NCI-H446 treated with DMSO at 0.1 percent for 48 hours (cell line): Measurements from ENCODE around the gene GALM.
"Not testable (repeated sequence)": the region's sequence is repeated elsewhere in the genome, so short reads cannot be mapped to it uniquely, and the experiment has no call there.

Experiments
- DNase-seq: peaks from one replicate; lab custom pipeline; 2025; lab: John Stamatoyannopoulos, UW

GALM gene

GRCh38 chr2:38682008-38682575 is 16.2 kb downstream of the GALM start:
- DNase-seq = no peak

DNA sequence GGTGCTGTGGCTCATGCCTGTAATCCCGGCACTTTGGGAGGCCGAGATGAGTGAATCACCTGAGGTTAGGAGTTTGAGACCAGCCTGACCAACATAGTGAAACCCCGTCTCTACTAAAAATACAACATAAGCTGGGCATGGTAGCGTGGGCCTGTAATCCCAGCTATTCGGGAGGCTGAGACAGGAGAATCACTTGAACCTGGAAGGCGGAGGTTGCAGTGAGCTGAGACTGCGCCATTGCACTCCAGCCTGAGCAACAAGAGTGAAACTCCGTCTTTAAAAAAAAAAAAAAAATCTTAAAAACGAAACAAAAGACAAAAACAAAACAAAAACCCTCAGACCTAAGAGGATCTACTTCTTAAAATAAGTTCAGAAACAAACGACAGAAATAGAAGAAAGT is 16.7 kb downstream of the GALM start:
- DNase-seq = not testable (repeated sequence)

DNA sequence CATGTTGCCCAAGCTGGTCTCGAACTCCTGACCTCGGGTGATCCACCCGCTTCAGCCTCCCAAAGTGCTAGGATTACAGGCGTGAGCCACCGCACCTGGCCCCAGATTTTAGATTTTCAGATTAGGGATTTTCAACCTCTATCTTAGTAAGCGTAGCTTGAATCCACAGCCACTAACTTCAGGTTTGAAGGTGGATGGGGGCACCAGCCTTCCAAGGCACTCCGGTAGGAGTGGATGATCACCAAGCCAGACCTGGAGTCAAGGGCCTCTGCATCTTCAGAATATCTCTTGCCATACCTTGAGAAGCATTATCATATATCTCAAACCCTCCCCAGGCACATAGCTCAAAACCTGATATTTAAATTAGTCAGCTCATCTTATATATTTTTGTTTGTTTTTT is 17.9 kb downstream of the GALM start:
- no peak for DNase-seq

DNA sequence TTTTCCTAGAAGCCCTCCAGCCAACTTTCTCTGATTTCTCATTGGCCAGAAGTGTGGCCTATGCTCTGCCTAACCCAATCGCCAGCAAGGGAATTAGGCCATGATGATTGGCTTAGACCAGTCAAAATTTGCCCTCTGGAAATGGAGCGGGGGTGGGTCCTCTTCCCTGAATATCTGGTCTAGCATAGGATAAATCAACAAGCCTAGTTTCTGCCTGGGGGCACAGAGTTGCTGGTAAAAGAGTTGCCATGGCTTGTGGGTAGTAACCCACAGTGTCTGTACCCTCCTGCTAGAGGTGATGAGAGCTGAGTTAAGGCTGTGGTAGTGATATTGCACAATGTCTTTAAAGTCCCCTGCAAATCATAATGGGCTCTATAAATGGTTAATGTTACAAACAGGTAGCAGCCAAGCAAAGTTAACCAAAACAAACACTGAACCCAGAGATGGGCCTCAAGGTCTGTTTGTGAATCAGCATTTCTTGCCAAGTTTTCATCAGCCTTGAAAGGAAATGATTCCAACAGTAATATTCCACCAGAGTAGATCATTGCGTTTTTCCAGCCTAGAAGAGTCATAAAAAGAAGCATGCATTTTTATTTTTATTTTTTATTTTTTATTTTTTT is 19.3 kb downstream of the GALM start:
- DNase-seq = no peak

DNA sequence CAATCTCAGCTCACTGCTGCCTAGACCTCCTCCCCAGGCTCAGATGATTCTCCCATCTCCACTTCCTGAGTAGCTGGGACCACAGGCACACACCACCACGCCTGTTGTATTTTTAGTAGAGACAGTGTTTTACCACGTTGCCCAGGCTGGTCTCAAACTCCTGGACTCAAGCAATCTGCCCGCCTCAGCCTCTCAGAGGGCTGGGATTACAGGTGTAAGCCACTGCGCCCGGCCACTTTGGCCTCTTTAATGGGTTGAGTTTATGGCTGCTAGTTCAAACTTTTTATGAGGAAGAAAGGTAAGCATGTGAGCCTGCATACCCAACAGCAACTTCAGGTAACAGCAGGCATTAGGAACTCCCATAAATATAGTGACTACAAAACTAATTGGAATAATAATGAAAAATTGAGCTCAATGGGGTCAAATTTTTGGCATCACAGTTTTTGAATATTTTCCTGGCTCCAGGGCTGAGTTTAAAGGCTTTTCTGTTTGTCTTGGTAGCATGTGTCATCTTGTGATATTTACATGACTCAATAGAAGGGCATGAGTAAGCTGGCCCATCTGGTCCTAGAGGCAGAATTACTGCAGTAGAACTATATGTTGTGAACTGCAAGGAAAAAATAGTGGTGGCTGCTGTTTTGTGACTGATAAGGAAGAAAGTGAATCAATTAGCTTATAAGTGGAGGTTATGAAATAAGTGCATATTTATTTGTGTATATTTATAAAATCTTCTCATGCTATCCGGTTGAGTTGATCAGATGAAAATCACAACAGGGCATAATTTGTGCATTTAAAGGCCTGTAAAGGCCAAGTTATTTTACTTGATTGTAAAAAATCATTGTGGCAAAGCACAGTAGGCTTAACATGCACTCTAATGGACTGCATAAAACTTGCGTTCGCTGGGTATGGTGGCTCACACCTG is 24.8 kb downstream of the GALM start:
- peak; percentile 82 for DNase-seq

DNA sequence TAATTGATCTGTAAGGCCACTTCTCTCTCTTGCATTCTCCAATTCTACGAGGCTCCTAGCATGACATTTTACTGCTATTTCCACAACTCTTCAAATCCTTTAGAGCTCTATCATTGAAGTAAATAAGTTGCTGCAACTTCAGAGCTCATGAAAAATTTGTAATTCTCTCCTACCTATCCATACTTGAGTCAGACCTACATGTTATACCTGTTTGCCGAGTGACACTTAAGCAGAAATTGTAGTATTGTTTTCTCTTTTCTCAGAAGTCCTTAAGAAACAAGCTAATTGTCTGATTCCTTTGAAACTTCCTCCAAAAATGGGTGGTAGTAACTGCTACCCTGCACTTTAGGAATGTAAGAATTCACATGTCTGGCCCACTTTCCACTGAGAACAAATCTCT is 26.1 kb downstream of the GALM start:
- DNase-seq = no peak

- peak; percentile 48 for DNase-seq
Measured at GRCh38 chr2:38692636-38693318, 26.9 kb downstream of the GALM start.

- DNase-seq = no peak
Measured at GRCh38 chr2:38697116-38697840, 31.4 kb downstream of the GALM start.

DNA sequence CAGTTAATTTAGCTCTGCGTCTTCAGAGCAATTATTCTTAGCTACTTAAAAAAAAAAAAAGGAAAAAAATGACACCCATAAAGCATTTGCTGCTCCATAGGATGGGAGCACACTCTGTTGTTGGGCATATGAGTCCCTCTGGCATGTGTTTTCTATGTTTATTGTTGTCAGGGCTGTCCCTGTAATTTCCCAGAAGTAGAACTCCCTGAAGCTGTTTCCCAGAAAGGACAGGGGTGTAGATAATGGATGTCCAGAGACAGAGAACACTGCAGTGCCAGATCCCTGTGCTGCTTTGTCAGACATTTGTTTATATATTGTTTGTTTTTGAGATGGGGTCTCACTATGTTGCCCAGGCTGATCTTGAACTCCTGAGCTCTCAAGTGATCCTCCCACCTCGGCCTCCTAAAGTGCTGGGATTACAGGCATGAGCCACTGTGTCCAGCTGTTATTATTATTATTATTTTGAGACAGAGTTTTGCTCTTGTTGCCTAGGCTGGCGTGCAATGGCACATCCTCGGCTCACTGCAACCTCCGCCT is 32.6 kb downstream of the GALM start:
- no peak for DNase-seq

GRCh38 chr2:38700113-38700785 is 34.3 kb downstream of the GALM start:
- no peak for DNase-seq

DNA sequence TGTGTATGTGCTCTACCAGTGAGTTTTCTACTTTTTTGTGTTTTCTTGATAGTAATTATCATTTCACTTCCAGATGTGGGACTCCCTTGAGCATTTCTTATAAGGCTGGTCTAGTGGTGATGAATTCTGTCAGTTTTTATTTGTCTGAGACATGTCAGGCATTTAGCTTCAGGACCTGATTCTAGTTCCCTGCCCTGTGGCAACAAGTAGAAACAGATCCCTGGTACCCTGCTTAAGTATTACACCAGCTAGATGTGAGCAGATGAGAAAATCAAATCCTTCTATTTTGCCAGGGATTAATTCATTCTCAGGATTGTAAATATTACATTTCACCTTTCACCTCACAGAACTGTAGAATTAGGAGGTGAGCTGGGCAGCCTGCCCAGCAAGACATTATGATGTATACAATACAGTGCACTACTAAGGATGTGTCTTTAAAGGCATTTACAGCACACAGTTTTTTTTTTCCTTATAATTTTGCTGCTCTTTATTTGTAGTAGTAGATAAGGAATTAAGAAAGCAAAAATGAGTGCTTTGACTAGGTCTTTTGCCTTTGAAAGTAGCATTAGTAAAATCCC is 35.1 kb downstream of the GALM start:
- no peak for DNase-seq

- DNase-seq = no peak
Measured at GRCh38 chr2:38701542-38701941, 35.6 kb downstream of the GALM start.

GRCh38 chr2:38702413-38702812 is 36.5 kb downstream of the GALM start:
- DNase-seq = no peak

DNA sequence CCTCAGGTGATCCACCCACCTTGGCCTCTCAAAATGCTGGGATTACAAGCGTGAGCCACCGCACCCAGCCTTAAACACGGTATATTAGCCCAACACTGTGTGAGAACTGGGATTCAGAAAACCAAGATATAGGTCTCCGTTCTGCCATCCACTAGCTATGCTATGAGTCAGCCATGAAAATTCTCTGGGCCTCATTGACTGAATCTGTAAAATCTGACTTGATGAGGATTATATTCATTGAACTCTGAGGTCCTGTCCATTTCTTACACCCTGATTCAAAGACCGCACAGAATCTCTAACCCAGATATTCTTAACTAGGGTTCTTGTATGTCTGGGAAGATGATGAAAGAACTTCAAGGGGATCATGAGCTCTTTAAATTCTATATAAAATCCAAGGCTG is 37.4 kb downstream of the GALM start:
- DNase-seq = not testable (repeated sequence)

GRCh38 chr2:38704664-38705063 is 38.8 kb downstream of the GALM start:
- DNase-seq = no peak

GRCh38 chr2:38706846-38707345 is 41.0 kb downstream of the GALM start:
- DNase-seq = no peak

DNA sequence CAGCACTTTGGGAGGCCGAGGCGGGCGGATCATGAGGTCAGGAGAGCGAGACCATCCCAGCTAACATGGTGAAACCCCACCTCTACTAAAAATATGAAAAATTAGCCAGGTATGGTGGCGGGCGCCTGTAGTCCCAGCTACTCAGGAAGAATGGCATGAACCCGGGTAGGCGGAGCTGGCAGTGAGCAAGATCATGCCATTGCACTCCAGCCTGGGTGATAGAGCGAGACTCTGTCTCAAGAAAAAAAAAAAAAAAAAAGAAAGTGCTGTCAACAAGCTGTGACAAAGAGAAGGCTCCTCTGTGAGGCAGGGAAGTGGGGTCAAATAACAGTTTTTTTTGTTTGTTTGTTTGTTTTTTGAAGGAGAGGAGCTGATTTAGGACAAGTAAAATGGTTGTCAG is 42.6 kb downstream of the GALM start:
- not testable (repeated sequence) for DNase-seq

DNA sequence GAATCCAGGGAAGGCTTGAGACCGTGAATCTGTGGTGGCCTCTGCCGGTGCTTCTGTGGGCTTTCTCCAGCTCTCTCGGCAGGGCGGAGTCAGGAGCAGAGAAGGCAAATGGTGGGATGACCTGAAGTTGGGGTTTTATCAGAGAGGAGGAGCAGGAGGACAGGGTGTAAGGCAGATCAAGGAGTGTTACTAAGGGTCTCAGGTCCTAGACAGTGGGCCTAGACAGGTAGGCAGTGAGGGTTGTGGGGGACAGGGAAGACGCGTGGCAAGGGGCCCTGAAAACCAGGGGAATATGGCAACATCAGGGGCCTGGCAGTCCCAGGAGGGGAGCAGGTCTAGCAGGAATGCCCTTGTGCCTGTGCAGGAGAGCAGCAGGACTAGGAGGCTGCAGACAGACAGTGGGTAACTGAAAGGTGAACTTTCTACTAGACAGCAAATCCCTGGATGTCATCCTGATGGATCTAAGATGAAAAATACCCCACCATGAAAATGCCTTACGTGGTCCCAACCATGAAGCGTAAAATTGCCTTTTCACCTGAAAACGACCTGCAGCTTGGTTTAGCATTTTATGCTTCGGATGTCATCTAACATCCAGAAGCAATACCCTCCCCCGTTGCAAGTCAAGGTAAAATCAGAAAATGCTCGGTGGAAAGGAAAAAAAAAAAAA is 43.1 kb downstream of the GALM start:
- DNase-seq = no peak

DNA sequence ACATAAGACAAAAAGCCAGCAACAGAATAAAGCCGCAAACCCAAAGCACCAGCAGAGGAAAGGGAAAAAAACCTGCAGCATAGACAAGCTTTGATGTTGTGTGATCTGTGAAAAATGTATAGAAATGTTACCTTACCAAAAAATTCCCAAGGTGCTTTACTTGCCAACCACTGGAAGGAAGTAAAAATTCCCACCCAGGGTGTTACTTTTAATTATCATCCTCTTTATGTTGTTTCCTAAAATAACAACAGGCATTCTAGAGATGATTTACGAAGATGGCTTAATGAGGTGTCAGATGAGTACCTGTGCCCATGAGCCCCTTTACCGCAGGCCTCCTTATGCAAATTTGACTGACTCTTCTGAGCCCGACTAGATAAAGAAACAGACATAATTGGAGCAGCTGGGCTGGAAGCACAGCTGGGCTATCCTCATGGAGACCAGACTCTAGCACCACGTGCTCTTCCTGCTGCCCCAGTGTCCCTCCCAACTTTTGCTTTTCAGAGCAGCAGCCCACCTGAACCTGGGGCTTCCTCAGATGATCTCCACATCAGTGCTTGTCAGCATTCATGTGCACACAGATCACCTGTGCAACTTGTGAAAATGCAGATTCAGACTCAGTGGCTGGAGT is 43.8 kb downstream of the GALM start:
- no peak for DNase-seq
